Keratinocyte (primary cell): Measurements from ENCODE around the gene CPTP. TPM values are rescaled to one million over a fixed set of nuclear protein-coding genes. Genes with fewer than 3 reads are reported as not detected.

Experiments
- DNase-seq: peaks from one replicate; pipeline ENCODE4 v3.0.0-alpha.2; 2011; ENCODE audit warnings: low read depth, missing footprints, low spot score
- FAIRE-seq: peaks from 2 replicates; lab custom pipeline; 2011; peaks lifted over from hg19 to GRCh38; lab: Jason Lieb, UNC
- H2AFZ ChIP-seq: 2 replicates; pipeline ENCODE4 v1.6.0; 2012; ENCODE audit warnings: low read length, control low read depth, inconsistent platforms; ENCODE audit not compliant: control insufficient read depth
- H3K27ac ChIP-seq: 2 replicates; pipeline ENCODE4 v1.5.1; 2011; ENCODE audit warnings: low read length; ENCODE audit not compliant: control insufficient read depth, insufficient read depth
- H3K27me3 ChIP-seq: 3 replicates; pipeline ENCODE4 v1.6.0; 2011; ENCODE audit warnings: low read length; ENCODE audit not compliant: control insufficient read depth, insufficient read depth; ENCODE audit errors: extremely low read depth
- H3K36me3 ChIP-seq, 2 experiments: 2 replicates in 1 of 2; 3 replicates in 1 of 2; pipeline ENCODE4 v1.5.1; 2011; ENCODE audit warnings: low read length in 2 of 2, mild to moderate bottlenecking in 1 of 2; ENCODE audit not compliant: control insufficient read depth in 2 of 2, insufficient read depth in 2 of 2; ENCODE audit errors: extremely low read depth in 1 of 2
- H3K4me1 ChIP-seq: 3 replicates; pipeline ENCODE4 v1.5.1; 2011; ENCODE audit warnings: low read length; ENCODE audit not compliant: control insufficient read depth, insufficient read depth; ENCODE audit errors: extremely low read depth
- H3K4me2 ChIP-seq: 3 replicates; pipeline ENCODE4 v1.6.0; 2011; ENCODE audit warnings: low read depth, low read length; ENCODE audit not compliant: control insufficient read depth, insufficient read depth; ENCODE audit errors: extremely low read depth
- H3K4me3 ChIP-seq, 3 experiments: fragments of 200-600 bp in 1 of 3; sonication (generic) in 1 of 3; 2 replicates in 2 of 3; 3 replicates in 1 of 3; pipeline ENCODE4 v1.5.1; 2011 to 2016; ENCODE audit warnings: low read length in 3 of 3, mild to moderate bottlenecking in 3 of 3, control low read depth in 2 of 3, inconsistent platforms in 1 of 3, low read depth in 1 of 3, mixed read lengths in 1 of 3, mixed run types in 1 of 3, moderate library complexity in 1 of 3; ENCODE audit not compliant: control insufficient read depth in 2 of 3, insufficient read depth in 2 of 3; ENCODE audit errors: extremely low read depth in 1 of 3
- H3K79me2 ChIP-seq: 2 replicates; pipeline ENCODE4 v1.6.0; 2012; ENCODE audit warnings: low read length; ENCODE audit not compliant: control insufficient read depth, insufficient read depth
- H3K9ac ChIP-seq: 3 replicates; pipeline ENCODE4 v1.6.0; 2011; ENCODE audit warnings: low read length; ENCODE audit not compliant: control insufficient read depth, insufficient read depth; ENCODE audit errors: extremely low read depth
- H3K9me1 ChIP-seq: 3 replicates; pipeline ENCODE4 v1.6.0; 2011; ENCODE audit warnings: low read length; ENCODE audit not compliant: control insufficient read depth, insufficient read depth; ENCODE audit errors: extremely low read depth
- H3K9me3 ChIP-seq: 2 replicates; pipeline ENCODE4 v1.5.1; 2012; ENCODE audit warnings: low read depth, low read length; ENCODE audit not compliant: control insufficient read depth
- H4K20me1 ChIP-seq: 3 replicates; pipeline ENCODE4 v1.6.0; 2011; ENCODE audit warnings: low read length; ENCODE audit not compliant: control insufficient read depth, insufficient read depth; ENCODE audit errors: extremely low read depth
- CTCF ChIP-seq, 3 experiments: IDR thresholded peaks in 1 of 3; conservative IDR thresholded peaks in 1 of 3; optimal IDR thresholded peaks in 1 of 3; 2 replicates in 2 of 3; 3 replicates in 1 of 3; pipeline versions ENCODE3 to v1.5.1; 2011; ENCODE audit warnings: low read length in 3 of 3, mild to moderate bottlenecking in 3 of 3, moderate library complexity in 2 of 3, control low read depth in 1 of 3, inconsistent platforms in 1 of 3; ENCODE audit not compliant: insufficient read depth in 2 of 3; ENCODE audit errors: extremely low read depth in 1 of 3
- EZH2 ChIP-seq: IDR thresholded peaks from one replicate; pipeline ENCODE4 v1.6.1; 2012; ENCODE audit warnings: inconsistent platforms, mild to moderate bottlenecking, low read length, moderate library complexity
- dilution Hi-C: fragments of 300-500 bp; cut with MboI; formaldehyde crosslinking; loops from one replicate; pipeline ENCODE4 v1.7.0; 2020; ENCODE audit warnings: low sequenced_read_pairs; ENCODE audit not compliant: extremely low pct_ligation_motif_present
- polyA plus RNA-seq, 5 experiments: library from polyadenylated mRNA; depleted of rRNA in 3 of 5; stranded (reverse) in 3 of 5; stranded (forward) in 1 of 5; unstranded in 1 of 5; fragments of >200 nt; gene quantifications; 1 replicate in 1 of 5; 2 replicates in 3 of 5; 3 replicates in 1 of 5; pipeline versions ENCODE4 v1.2.1 to v1.2.3, GENCODE V29; 2011 to 2012; ENCODE audit warnings: missing spikeins in 2 of 5, low read depth in 1 of 5, low replicate concordance in 1 of 5

Gene CPTP
- polyA plus RNA-seq, 1 donor (not counting 4 experiments of a cell fraction or from before 2014, with no cell fraction given), result 5.8 TPM

GRCh38 chr1:1342584-1343115, 18.0 kb downstream of the CPTP start:
- TF ChIP-seq EZH2 (no peak), CTCF (optimal IDR thresholded peaks at IDR 0.05 in 1 of 3, IDR thresholded peaks at IDR 0.05 in 1 of 3, conservative IDR thresholded peaks at IDR 0.05 in 1 of 3; ENCODE audit: extremely low read depth in 1 of 3, insufficient read depth in 2 of 3, low read length in 3 of 3) (no peak)
- peaks cover 70% of the 10 kb centered on the region for H3K79me2 ChIP-seq
- no peaks in the 10 kb centered on the region for H3K9me1 ChIP-seq
- H3K4me1 ChIP-seq, result peaks cover 38% of the 10 kb centered on the region
- peaks cover 11 to 19% of the 10 kb centered on the region in 2 experiments for H3K36me3 ChIP-seq
- H4K20me1 ChIP-seq, result peaks cover 11% of the 10 kb centered on the region
- H3K4me3 ChIP-seq, result no peak overlapping the region
- H3K4me2 ChIP-seq, result no peak overlapping the region
- DNase-seq (no peak), FAIRE-seq (no peak)
- H2AFZ ChIP-seq, result no peak overlapping the region
- dilution Hi-C loops, result no loop called here
- H3K27ac ChIP-seq, result no peak overlapping the region
- H3K9me3 ChIP-seq, result no peaks in the 10 kb centered on the region
- H3K9ac ChIP-seq, result no peak overlapping the region
- no peaks in the 10 kb centered on the region for H3K27me3 ChIP-seq

GRCh38 chr1:1343811-1344421, 19.3 kb downstream of the CPTP start:
- Histone ChIP-seq H3K4me2 (peak overlapping the region; percentile 94), H3K4me3 (peak overlapping the region; percentile 31 to 63 (median 36)), H3K27ac (peak overlapping the region; percentile 92), H3K79me2 (peaks cover 83% of the 10 kb centered on the region), H3K9me3 (no peaks in the 10 kb centered on the region), H3K4me1 (peaks cover 40% of the 10 kb centered on the region), H3K9ac (peak overlapping the region; percentile 79), H4K20me1 (peaks cover 11% of the 10 kb centered on the region), H3K36me3 (peaks cover 8 to 19% of the 10 kb centered on the region in 2 experiments), H2AFZ (no peak overlapping the region), H3K9me1 (no peaks in the 10 kb centered on the region), H3K27me3 (no peaks in the 10 kb centered on the region)
- TF ChIP-seq EZH2, result no peak
- TF ChIP-seq CTCF (optimal IDR thresholded peaks at IDR 0.05 in 1 of 3, IDR thresholded peaks at IDR 0.05 in 1 of 3, conservative IDR thresholded peaks at IDR 0.05 in 1 of 3; ENCODE audit: extremely low read depth in 1 of 3, insufficient read depth in 2 of 3, low read length in 3 of 3), result no peak
- FAIRE-seq (no peak), DNase-seq (no peak)
- dilution Hi-C loops, result no loop called here
